Heart right ventricle (tissue), 16 donors: ENCODE results near the gene ST8SIA5. TPM values are rescaled to one million over a fixed set of nuclear protein-coding genes. Genes with fewer than 3 reads are reported as not detected.
A peak's percentile ranks its signal among the peaks of the same experiment; 100 is the strongest.

Experiments used
- ATAC-seq, 8 donors: fragments of 200-7000 bp; cut with Tn5 transposase; one replicate each; pipeline ENCODE4 v1.9.1; 2020; ENCODE audit warnings: mild to moderate bottlenecking in 8 of 8, moderate library complexity in 8 of 8, moderate number of reproducible peaks in 1 of 8
- DNase-seq, 2 donors: peaks; one replicate each; pipeline ENCODE4 v3.0.0-alpha.2; 2020
- H3K27ac ChIP-seq, 10 donors: fragments of 200-600 bp; sonication (generic) in 2 of 10; one replicate each; pipeline versions ENCODE4 v1.5.0 to v1.8.0; 2020 to 2022; ENCODE audit warnings: mild to moderate bottlenecking in 3 of 10
- H3K27me3 ChIP-seq, 7 donors: fragments of 200-600 bp; one replicate each; pipeline ENCODE4 v1.8.0; 2021 to 2022; ENCODE audit warnings: mild to moderate bottlenecking in 2 of 7
- H3K36me3 ChIP-seq, 9 donors: fragments of 200-600 bp; sonication (generic) in 1 of 9; one replicate each; pipeline versions ENCODE4 v1.5.0 to v1.8.0; 2020 to 2022; ENCODE audit warnings: mild to moderate bottlenecking in 2 of 9
- H3K4me1 ChIP-seq, 9 donors: fragments of 200-600 bp; sonication (generic) in 1 of 9; one replicate each; pipeline versions ENCODE4 v1.5.0 to v1.8.0; 2020 to 2022; ENCODE audit warnings: mild to moderate bottlenecking in 4 of 9
- H3K4me3 ChIP-seq, 10 donors: fragments of 200-600 bp; sonication (generic) in 2 of 10; one replicate each; pipeline versions ENCODE4 v1.5.0 to v1.8.0; 2020 to 2022; ENCODE audit warnings: mild to moderate bottlenecking in 7 of 10, moderate library complexity in 2 of 10
- H3K9me3 ChIP-seq, 11 donors: fragments of 200-600 bp in 10 of 11; sonication (generic) in 2 of 11; one replicate each; pipeline versions ENCODE4 v1.5.0 to v1.8.0; 2013 to 2022; ENCODE audit warnings: mild to moderate bottlenecking in 2 of 11, control low read depth in 1 of 11, moderate library complexity in 1 of 11
- WGBS, 2 donors: extraction: QIAGEN DNeasy Blood & Tissue Kit; methylation state at CpG; one replicate each; pipeline ENCODE4 v1.1.7; 2013; ENCODE audit warnings: inconsistent platforms in 1 of 2; 5-methylcytosine and 5-hydroxymethylcytosine counted together
- intact Hi-C, 10 donors: fragments of 100-400 bp; cut with DNase I; formaldehyde crosslinking; loops; one replicate each; pipeline versions ENCODE4 v1.11.1 to v1.14.2; 2022
- polyA plus RNA-seq, 2 donors: library from polyadenylated mRNA; stranded (reverse); fragments of 200-250 nt; gene quantifications; one replicate each; pipeline ENCODE4 v1.2.3, GENCODE V29; 2013
- total RNA-seq, 10 donors: library from RNA; stranded (reverse); fragmentation: NEBNext Ultra II Directional in 3 of 10; extraction: Animal tissue kit (Norgen Biotek cat#: 25700) in 3 of 10; gene quantifications; one replicate each; pipeline versions ENCODE4 v1.2.1 to v1.2.4, GENCODE V29; 2021 to 2023
- TF ChIP-seq, protein P1 (sequence below), 9 donors: fragments of 200-600 bp; sonication (generic) in 2 of 9; IDR thresholded peaks; one replicate each; pipeline versions ENCODE4 v1.5.0 to v1.8.0; 2021 to 2022; ENCODE audit warnings: antibody characterized with exemption in 9 of 9, mild to moderate bottlenecking in 5 of 9, moderate library complexity in 1 of 9
- donor health status: Arrhythmogenic right ventricular cardiomyopathy.
- donor health status: ischemic (EF 13 %, LVEDD 7.1; RV severe dilation, severe dysfunction).
- donor health status: healthy with polysubstance abuse.
- donor health status: DM: no; HTN: yes; CAD: no.
- donor health status: DM: no; HTN: no; CAD: no.
- donor health status: ischemic (EF 25% LVEDD 6.9; RV normal size, moderate dysfunction).
- donor health status: ischemic (EF 25% LVEDD 5.7; RV mildly dilated, moderate dysfunction).
- donor health status: healthy.
- donor health status: DM: yes; HTN: yes; CAD: no.
- donor health status: Ischemic cardiomyopathy.
- donor health status: ischemic (EF 35%, LVEDD 5.7; RV mildly dilated, moderate dysfunction).
- donor health status: nonischemic (EF 11% LVEDD 7.7; RV severe dilation, severe dysfunction).
- donor health status: DM: yes; HTN: yes; CAD: no.
- donor health status: PGD.
- donor health status: ischemic (EF 29% LVEDD 5.4; RV normal size, mild dysfunction).
- donor health status: nonischemic (EF 23%, LVEDD 6.1; RV moderate dilation, normal function).

ST8SIA5 gene
- total and polyA plus RNA-seq, 12 donors = 1.0 to 16.8 (median 5.1) TPM

DNA sequence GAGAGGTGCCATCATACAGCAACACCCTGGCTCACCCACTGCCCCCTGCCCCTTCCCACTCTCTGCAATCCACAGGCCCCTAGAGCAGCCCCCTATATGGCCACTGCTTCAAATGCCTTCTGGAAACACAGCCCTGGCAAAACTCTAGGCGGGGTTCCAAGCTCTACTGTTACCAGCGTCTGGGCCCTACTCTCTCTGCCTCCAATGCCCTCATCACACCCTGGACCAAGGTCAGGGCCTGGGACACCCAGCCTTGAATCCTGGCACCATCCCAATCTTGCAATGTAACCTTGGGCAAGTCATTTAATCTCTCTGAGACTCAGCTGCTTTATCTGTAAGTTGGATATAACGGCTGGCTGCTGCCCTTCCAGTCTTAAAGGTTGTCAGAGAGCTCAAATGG, 60.6 kb downstream of the ST8SIA5 start:
- Histone ChIP-seq H3K27me3 (no peaks in the 10 kb centered on the region), H3K27ac (peak overlapping the region in 3 of 10 donors; percentile 31 to 62 (median 55)), H3K4me3 (no peak overlapping the region), H3K36me3 (no peaks in the 10 kb centered on the region), H3K9me3 (no peaks in the 10 kb centered on the region), H3K4me1 (peaks cover 0 to 7% (median 3%) of the 10 kb centered on the region in 9 donors)
- WGBS, 2 donors = 47% methylated on average over 3 of the region's 3 CpGs
- peak in 1 of 2 donors; percentile 63 for DNase-seq
- peak; percentile 50 to 90 (median 80) for ATAC-seq
- intact Hi-C loops = loop anchor here in 1 of 10 donors (10.0 kb wide), 1 partner anchor 59 kb away; the partner anchor contains the start of gene ST8SIA5
- TF ChIP-seq, protein P1, sequence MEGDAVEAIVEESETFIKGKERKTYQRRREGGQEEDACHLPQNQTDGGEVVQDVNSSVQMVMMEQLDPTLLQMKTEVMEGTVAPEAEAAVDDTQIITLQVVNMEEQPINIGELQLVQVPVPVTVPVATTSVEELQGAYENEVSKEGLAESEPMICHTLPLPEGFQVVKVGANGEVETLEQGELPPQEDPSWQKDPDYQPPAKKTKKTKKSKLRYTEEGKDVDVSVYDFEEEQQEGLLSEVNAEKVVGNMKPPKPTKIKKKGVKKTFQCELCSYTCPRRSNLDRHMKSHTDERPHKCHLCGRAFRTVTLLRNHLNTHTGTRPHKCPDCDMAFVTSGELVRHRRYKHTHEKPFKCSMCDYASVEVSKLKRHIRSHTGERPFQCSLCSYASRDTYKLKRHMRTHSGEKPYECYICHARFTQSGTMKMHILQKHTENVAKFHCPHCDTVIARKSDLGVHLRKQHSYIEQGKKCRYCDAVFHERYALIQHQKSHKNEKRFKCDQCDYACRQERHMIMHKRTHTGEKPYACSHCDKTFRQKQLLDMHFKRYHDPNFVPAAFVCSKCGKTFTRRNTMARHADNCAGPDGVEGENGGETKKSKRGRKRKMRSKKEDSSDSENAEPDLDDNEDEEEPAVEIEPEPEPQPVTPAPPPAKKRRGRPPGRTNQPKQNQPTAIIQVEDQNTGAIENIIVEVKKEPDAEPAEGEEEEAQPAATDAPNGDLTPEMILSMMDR (IDR thresholded peaks at IDR 0.05) = no peak

DNA sequence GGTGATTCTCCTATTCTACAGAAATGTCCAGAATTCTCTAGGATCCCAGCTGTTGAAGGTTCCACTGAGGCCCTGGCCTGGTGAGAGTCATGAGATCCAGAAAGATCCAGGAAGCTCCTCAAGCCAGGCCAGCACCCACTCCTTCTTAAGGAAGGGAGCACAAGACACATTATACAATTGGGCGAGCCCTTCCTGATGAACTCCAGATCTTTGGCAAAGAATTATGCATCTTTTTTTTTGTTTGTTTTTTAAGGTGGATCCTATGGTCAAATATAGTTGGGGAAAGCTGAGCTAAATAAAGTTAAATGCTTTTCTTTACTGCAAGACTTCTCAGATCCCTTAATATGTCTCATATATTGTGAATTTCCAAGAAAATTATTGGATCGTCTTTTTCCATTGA, 62.9 kb downstream of the ST8SIA5 start:
- H3K4me3 ChIP-seq = no peak overlapping the region
- peaks cover 0 to 11% (median 3%) of the 10 kb centered on the region in 9 donors for H3K4me1 ChIP-seq
- 74 to 83% methylated on average over 2 of the region's 2 CpGs for WGBS, 2 donors
- TF ChIP-seq, protein P1 (IDR thresholded peaks at IDR 0.05) = no peak
- H3K27me3 ChIP-seq = no peaks in the 10 kb centered on the region
- intact Hi-C loops = loop anchor here in 1 of 10 donors (10.0 kb wide), 1 partner anchor 61 kb away; the partner anchor contains the start of gene ST8SIA5
- H3K27ac ChIP-seq = no peak overlapping the region
- H3K36me3 ChIP-seq = no peaks in the 10 kb centered on the region
- DNase-seq (no peak), ATAC-seq (no peak)
- no peaks in the 10 kb centered on the region for H3K9me3 ChIP-seq

- 60 to 67% methylated on average over 12 of the region's 12 CpGs for WGBS, 2 donors
- no peaks in the 10 kb centered on the region for H3K27me3 ChIP-seq
Measured at GRCh38 chr18:46688853-46689525, 67.9 kb downstream of the ST8SIA5 start.

DNA sequence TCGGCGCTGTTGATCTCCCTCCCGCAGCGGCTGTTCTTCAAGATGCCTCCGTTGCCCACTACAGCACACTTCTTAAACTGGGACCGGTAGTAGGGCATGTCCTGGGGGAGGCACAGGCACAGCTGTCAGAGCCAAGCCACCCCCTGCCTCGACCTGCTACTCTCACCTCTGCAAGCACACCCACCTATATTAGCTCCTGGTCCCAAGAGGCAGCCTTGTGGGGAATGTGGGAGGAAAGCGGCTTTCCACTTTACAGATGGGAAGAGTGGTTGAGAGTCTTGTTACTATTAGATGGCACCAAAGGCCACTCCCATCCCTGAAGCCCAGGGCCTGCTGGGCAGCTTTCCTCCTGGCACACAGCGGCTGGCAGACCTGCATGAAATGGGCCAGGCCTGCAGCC, 70.7 kb downstream of the ST8SIA5 start:
- ATAC-seq (no peak), DNase-seq (no peak)
- 89 to 95% methylated on average over 9 of the region's 9 CpGs for WGBS, 2 donors
- H3K27ac ChIP-seq = no peak overlapping the region
- peaks cover 0 to 4% (median 0%) of the 10 kb centered on the region in 9 donors for H3K4me1 ChIP-seq
- intact Hi-C loops = loop anchor here in 1 of 10 donors (10.0 kb wide), 1 partner anchor 229 kb away; the partner anchor contains the start of genes KATNAL2 and PIAS2
- no peaks in the 10 kb centered on the region for H3K36me3 ChIP-seq
- TF ChIP-seq, protein P1 (IDR thresholded peaks at IDR 0.05) = no peak
- H3K27me3 ChIP-seq = no peaks in the 10 kb centered on the region
- no peaks in the 10 kb centered on the region for H3K9me3 ChIP-seq
- no peak overlapping the region for H3K4me3 ChIP-seq

More at GRCh38 chr18:46688853-46689525, 67.9 kb downstream of the ST8SIA5 start:
- intact Hi-C loops = loop anchor here in 1 of 10 donors (10.0 kb wide), 1 partner anchor 226 kb away; the partner anchor contains the start of genes KATNAL2 and PIAS2
- TF ChIP-seq, protein P1 (IDR thresholded peaks at IDR 0.05) = no peak
- ATAC-seq = peak; percentile 7 to 76 (median 64)
- H3K9me3 ChIP-seq = no peaks in the 10 kb centered on the region
- peaks cover 0 to 7% (median 0%) of the 10 kb centered on the region in 9 donors for H3K4me1 ChIP-seq
- DNase-seq = no peak
- no peaks in the 10 kb centered on the region for H3K36me3 ChIP-seq
- no peak overlapping the region for H3K4me3 ChIP-seq
- peak overlapping the region in 1 of 10 donors; percentile 4 for H3K27ac ChIP-seq
